HCT116 (cell line): ENCODE measurements around the gene NOC2L. TPM values are rescaled to one million over a fixed set of nuclear protein-coding genes. Genes with fewer than 3 reads are reported as not detected.
A peak's percentile ranks its signal among the peaks of the same experiment; 100 is the strongest.

Experiments
- ATAC-seq: fragments of 200-7000 bp; cut with Tn5 transposase; 2 replicates; pipeline ENCODE4 v1.9.1; 2020; ENCODE audit warnings: mild to moderate bottlenecking, moderate library complexity
- BruUV-seq: library from RNA; stranded (reverse); fragments of 400-500 nt; replicated peaks from 2 replicates; lab custom pipeline; 2021; lab: Mats Ljungman, UMichigan
- CTCF ChIA-PET: fragments of 300-600 bp; sonication (Branson Sonifier 250); formaldehyde crosslinking; loops from one replicate; lab custom pipeline; 2021; ENCODE audit warnings: antibody characterized with exemption; lab: Charles Lee
- POLR2A ChIA-PET: fragments of 300-600, 350-600 bp; sonication (Branson Sonifier 250); formaldehyde crosslinking; loops from one replicate; lab custom pipeline; 2021; ENCODE audit warnings: antibody characterized with exemption; lab: Charles Lee
- RAD21 ChIA-PET, 2 experiments: fragments of 300-600 bp; sonication (Branson Sonifier 250); formaldehyde crosslinking; loops; one replicate each; lab custom pipeline; 2023; ENCODE audit warnings: low total read pairs in 2 of 2; ENCODE audit not compliant: uncharacterized antibody in 2 of 2, unreplicated experiment in 2 of 2, low non-redundant PET in 1 of 2; lab: Charles Lee
- DNase-seq: peaks from one replicate; pipeline ENCODE4 v3.0.0-alpha.2; 2010; ENCODE audit warnings: low read depth, low spot score
- H2AFZ ChIP-seq: fragments of 200-600 bp; shearing (Covaris generic), sonication (generic); 2 replicates; pipeline ENCODE4 v1.6.1; 2017; ENCODE audit warnings: low read depth, mixed run types, mixed read lengths, antibody characterized with exemption, low read length; ENCODE audit not compliant: poor library complexity, severe bottlenecking
- H3K27ac ChIP-seq: 2 replicates; pipeline ENCODE4 v1.5.1; 2012; ENCODE audit warnings: low read depth, low read length
- H3K27me3 ChIP-seq: fragments of 200-600 bp; sonication (generic); 2 replicates; pipeline ENCODE4 v1.6.1; 2016; ENCODE audit warnings: mixed run types, low read length, mixed read lengths; ENCODE audit not compliant: insufficient read depth
- H3K36me3 ChIP-seq, 2 experiments: fragments of 200-500 bp in 1 of 2; fragments of 200-600 bp in 1 of 2; sonication (Bioruptor generic) in 1 of 2; sonication (generic) in 1 of 2; 2 replicates each; pipeline versions ENCODE4 v1.5.1 to v1.6.1; 2014 to 2016; ENCODE audit warnings: low read length in 2 of 2, inconsistent platforms in 1 of 2, mixed read lengths in 1 of 2, mixed run types in 1 of 2; ENCODE audit not compliant: insufficient read depth in 2 of 2, control insufficient read depth in 1 of 2
- H3K4me1 ChIP-seq, 2 experiments: fragments of 200-600 bp in 1 of 2; sonication (generic) in 1 of 2; 2 replicates each; pipeline versions ENCODE4 v1.5.1 to v1.6.1; 2012 to 2017; ENCODE audit warnings: low read length in 2 of 2, inconsistent platforms in 1 of 2, mild to moderate bottlenecking in 1 of 2, mixed read lengths in 1 of 2, mixed run types in 1 of 2, moderate library complexity in 1 of 2; ENCODE audit not compliant: insufficient read depth in 2 of 2, control insufficient read depth in 1 of 2
- H3K4me2 ChIP-seq: fragments of 200-600 bp; sonication (generic); 2 replicates; pipeline ENCODE4 v1.6.1; 2017; ENCODE audit warnings: mixed run types, low read length, mixed read lengths
- H3K4me3 ChIP-seq, 2 experiments: fragments of 200-600 bp in 1 of 2; sonication (generic) in 1 of 2; replicated peaks in 1 of 2; 2 replicates each; pipeline ENCODE4 v1.5.1; 2011 to 2016; ENCODE audit warnings: low read length in 2 of 2, control low read depth in 1 of 2, low read depth in 1 of 2, mild to moderate bottlenecking in 1 of 2, mixed read lengths in 1 of 2, mixed run types in 1 of 2
- H3K79me2 ChIP-seq: fragments of 200-600 bp; sonication (generic); 2 replicates; pipeline ENCODE4 v1.6.1; 2017; ENCODE audit warnings: mild to moderate bottlenecking, mixed run types, low read length, moderate library complexity, mixed read lengths; ENCODE audit not compliant: insufficient read depth
- H3K9ac ChIP-seq: fragments of 200-600 bp; sonication (generic); 2 replicates; pipeline ENCODE4 v1.6.1; 2016; ENCODE audit warnings: low read length, mixed read lengths
- H3K9me2 ChIP-seq: fragments of 200-600 bp; sonication (generic), shearing (Covaris generic); 2 replicates; pipeline ENCODE4 v1.6.1; 2017; ENCODE audit warnings: mixed run types, mild to moderate bottlenecking, moderate library complexity; ENCODE audit not compliant: insufficient read depth
- H3K9me3 ChIP-seq, 2 experiments: fragments of 200-500 bp in 1 of 2; fragments of 200-600 bp in 1 of 2; sonication (Bioruptor generic) in 1 of 2; sonication (generic) in 1 of 2; 2 replicates each; pipeline ENCODE4 v1.6.1; 2014 to 2017; ENCODE audit warnings: low read length in 2 of 2, mixed read lengths in 2 of 2, inconsistent platforms in 1 of 2, low read depth in 1 of 2, mild to moderate bottlenecking in 1 of 2, mixed run types in 1 of 2, moderate library complexity in 1 of 2; ENCODE audit not compliant: control insufficient read depth in 1 of 2, insufficient read depth in 1 of 2
- H4K20me1 ChIP-seq: fragments of 200-600 bp; sonication (generic), shearing (Covaris generic); 2 replicates; pipeline ENCODE4 v1.6.1; 2017; ENCODE audit warnings: mixed run types, mild to moderate bottlenecking, moderate library complexity; ENCODE audit not compliant: insufficient read depth
- CBX3 ChIP-seq: IDR thresholded peaks from 2 replicates; pipeline ENCODE4 v1.6.1; 2012; ENCODE audit warnings: low read depth
- CEBPB ChIP-seq: IDR thresholded peaks from 2 replicates; pipeline ENCODE4 v1.6.1; 2012; ENCODE audit warnings: low read depth
- EGR1 ChIP-seq: IDR thresholded peaks from 2 replicates; pipeline ENCODE4 v1.6.1; 2012; ENCODE audit warnings: low read depth
- ELF1 ChIP-seq: IDR thresholded peaks from 2 replicates; pipeline ENCODE4 v1.6.1; 2012; ENCODE audit warnings: low read depth, borderline replicate concordance
- EZH2phosphoT487 ChIP-seq: fragments of 200-600 bp; IDR thresholded peaks from 2 replicates; pipeline ENCODE4 v1.6.1; 2018; ENCODE audit warnings: antibody characterized with exemption, borderline replicate concordance
- FOSL1 ChIP-seq: IDR thresholded peaks from 2 replicates; pipeline ENCODE4 v1.6.1; 2012; ENCODE audit warnings: low read depth
- JUND ChIP-seq: IDR thresholded peaks from 2 replicates; pipeline ENCODE4 v1.6.1; 2012
- ZNF274 ChIP-seq: fragments of 200-500 bp; sonication (Bioruptor generic); IDR thresholded peaks from 2 replicates; pipeline ENCODE4 v1.6.1; 2014; ENCODE audit warnings: mild to moderate bottlenecking, low read depth, low read length, inconsistent platforms
- intact Hi-C: fragments of 100-400 bp; cut with micrococcal nuclease; formaldehyde crosslinking; loops from 2 replicates; pipeline ENCODE4 v1.10.0; 2022
- total RNA-seq: library from RNA; stranded (reverse); gene quantifications from one replicate; pipeline ENCODE4 v1.2.1, GENCODE V29; 2021; ENCODE audit not compliant: unreplicated experiment

Gene NOC2L
- total RNA-seq, 1 experiment from 2014 or later: 260 TPM

DNA sequence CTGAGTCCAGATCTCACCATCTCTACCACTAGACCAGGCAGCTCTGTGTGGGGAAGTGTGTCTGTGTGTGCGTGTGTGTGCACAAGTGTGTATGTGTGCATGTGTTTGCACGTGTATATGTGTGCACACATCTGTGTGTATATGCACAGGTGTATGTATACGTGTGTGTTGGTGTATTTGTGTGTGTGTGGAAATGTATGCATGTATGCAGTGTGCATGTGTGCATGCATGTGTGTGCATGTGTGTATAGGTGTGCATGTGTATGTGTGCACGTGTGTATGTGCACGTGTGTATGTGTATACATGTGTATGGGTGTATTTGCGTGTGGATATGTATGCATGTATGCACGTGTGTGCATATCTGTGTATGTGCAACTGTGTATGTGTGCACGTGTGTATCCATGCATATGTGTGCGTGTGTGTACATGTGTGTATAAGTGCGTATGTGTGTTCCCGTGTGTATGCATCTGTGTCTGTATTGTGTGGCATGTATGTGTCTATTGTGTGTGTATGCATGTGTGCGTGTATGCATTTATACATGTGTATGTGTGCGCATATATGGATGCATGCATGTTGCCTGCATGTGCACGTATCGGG lies 10.3 kb upstream of the NOC2L start:
- Histone ChIP-seq H2AFZ (no peak overlapping the region), H3K4me3 (no peak overlapping the region), H3K27me3 (no peaks in the 10 kb centered on the region), H3K4me1 (peaks cover 16 to 33% of the 10 kb centered on the region in 2 experiments), H4K20me1 (no peaks in the 10 kb centered on the region), H3K9me2 (no peaks in the 10 kb centered on the region), H3K79me2 (no peaks in the 10 kb centered on the region; the same call in 1 of the 2 replicates), H3K36me3 (peaks cover 0 to 3% of the 10 kb centered on the region in 2 experiments; a peak in 1 of 4 replicates), H3K4me2 (no peak overlapping the region), H3K9me3 (no peaks in the 10 kb centered on the region; a peak in 1 of 4 replicates), H3K9ac (no peak overlapping the region), H3K27ac (no peak overlapping the region)
- CTCF ChIA-PET: no interaction called here
- RAD21 ChIA-PET: no interaction called here
- DNase-seq: no peak
- POLR2A ChIA-PET: no interaction called here
- no peak for TF ChIP-seq JUND
- no peak for TF ChIP-seq ZNF274
- no peak for TF ChIP-seq EGR1
- no peak for TF ChIP-seq EZH2phosphoT487
- no peak for TF ChIP-seq FOSL1
- TF ChIP-seq, all 23 proteins: peak for 0
- BruUV-seq: no TSS peak
- ATAC-seq: no peak
- intact Hi-C loops: no loop called here

DNA sequence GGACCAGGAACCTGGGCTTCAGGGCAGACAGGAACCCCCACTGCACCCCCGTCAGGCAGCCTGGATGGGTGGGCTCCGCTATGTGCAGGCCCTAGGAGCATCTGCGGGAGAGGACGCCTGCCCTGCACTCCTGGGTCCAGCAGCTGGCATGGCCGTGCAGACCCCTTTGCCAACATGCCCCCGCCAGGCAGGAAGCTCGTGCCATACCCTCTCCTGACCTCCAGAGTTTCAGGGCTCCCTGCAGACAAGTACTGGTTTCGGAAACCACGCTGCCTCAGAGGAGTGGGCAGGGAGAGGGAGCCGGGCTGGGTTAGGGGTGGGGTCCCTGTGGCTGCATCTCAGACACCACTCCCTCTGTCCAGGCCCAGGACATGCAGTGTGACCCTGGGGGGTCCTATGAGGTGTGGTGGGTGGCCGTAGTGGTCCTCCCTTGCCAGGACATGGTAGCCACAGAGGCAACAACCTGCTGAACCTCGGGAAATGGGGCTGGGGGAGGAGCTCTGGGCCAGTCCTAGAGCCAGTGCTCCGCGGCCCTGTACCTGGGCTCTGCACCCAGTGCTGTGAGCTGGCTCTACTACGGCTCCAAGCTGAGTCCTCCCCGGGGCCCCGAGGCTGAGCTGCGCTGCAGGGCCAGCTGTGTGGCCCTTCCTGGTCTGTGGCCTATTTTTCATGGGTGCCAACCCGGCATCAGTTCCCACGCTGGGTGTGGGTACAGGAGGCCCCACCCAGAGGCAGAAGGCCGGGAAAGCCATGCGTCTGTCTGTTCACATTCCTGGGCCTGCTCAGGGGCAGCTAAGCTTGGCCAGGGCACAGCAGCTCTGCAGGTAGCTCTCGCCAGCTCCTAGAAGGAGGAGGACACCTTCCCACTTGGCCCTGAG lies 8.6 kb upstream of the NOC2L start:
- Histone ChIP-seq H3K4me1 (peaks cover 16 to 33% of the 10 kb centered on the region in 2 experiments), H3K4me2 (peak overlapping the region; percentile 93), H3K27me3 (no peaks in the 10 kb centered on the region), H3K27ac (peak overlapping the region; percentile 100), H3K36me3 (peaks cover 8 to 12% of the 10 kb centered on the region in 2 experiments; a peak in 3 of 4 replicates), H3K9me3 (no peaks in the 10 kb centered on the region; a peak in 1 of 4 replicates), H3K9me2 (no peaks in the 10 kb centered on the region), H3K79me2 (peaks cover 6% of the 10 kb centered on the region; the same call in 1 of the 2 replicates), H3K9ac (peak overlapping the region; percentile 94), H2AFZ (no peak overlapping the region), H3K4me3 (peak overlapping the region; percentile 74), H4K20me1 (no peaks in the 10 kb centered on the region)
- no TSS peak for BruUV-seq
- intact Hi-C loops: no loop called here
- POLR2A ChIA-PET: interaction anchor here (0.8 to 2.1 kb wide), 4 partner anchors 8 to 51 kb away, joined by 3 to 11 read pairs (median 4); partner anchors contain the start of gene HES4
- CTCF ChIA-PET: interaction anchor here (1.2 to 1.5 kb wide), 2 partner anchors 9 to 63 kb away, joined by 3 to 5 read pairs; no protein-coding TSS in a partner anchor
- no peak for DNase-seq
- RAD21 ChIA-PET: no interaction called here
- no peak for ATAC-seq
- TF ChIP-seq CBX3 (no peak), CEBPB (no peak), ELF1 (no peak), EGR1 (no peak)
